ENCODE data around the gene TRPT1. TPM values are rescaled to one million over a fixed set of nuclear protein-coding genes. Genes with fewer than 3 reads are reported as not detected.

TRPT1 gene
- total RNA-seq, 1 experiment from 2014 or later, result 58.8 TPM

DNA sequence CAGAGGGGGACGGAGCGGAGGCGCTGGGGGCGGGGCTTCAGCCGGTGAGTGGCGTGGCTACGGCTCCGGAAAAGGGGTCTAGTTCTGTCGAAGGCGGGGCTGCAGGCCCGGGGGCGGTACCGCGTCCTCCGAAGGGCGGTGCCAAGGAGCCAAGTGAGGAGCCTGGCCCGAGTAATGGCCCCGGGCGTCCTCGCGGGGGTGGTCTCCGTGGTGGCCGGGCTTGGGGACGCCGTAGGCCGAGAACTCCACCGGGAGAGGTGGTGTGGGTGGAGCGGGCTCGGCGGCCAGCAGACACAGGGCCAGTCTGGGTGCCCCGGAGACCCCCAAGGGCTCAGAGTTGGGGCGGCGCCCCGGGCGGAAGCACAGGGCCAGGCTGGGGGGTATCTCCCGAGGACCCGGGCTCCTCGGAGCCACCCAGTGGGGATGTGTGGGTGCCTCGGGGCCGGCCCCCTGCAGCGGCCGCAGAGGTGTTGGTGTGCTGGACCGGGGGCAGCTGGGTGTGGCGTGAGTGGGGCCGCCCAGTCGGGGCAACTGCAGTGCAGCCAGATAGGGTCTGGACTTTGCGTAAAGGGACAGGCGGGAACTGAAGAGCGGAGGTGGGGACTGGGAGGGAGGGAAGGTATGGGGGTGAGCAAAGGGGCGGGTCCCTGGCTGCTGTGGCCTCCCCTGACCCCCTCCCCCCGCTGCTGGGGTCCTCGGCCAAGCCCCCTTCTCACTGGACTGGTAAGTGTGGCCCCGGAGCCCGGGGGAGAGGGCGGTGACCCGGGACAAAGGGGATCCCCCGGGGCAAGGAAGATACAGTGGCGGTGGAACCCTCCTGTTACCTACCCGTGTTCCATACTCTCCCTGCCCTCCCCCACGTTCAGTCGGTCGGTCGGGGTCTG lies 15.7 kb upstream of the TRPT1 start (continued):
- no peak; the same call in 1 of the 2 replicates for TF ChIP-seq ZNF263 (CRISPR knock-in tag; IDR thresholded peaks at IDR 0.05; ENCODE audit: low read depth)
- no peak for TF ChIP-seq TEAD4 (CRISPR knock-in tag; IDR thresholded peaks at IDR 0.05)
- TF ChIP-seq TEAD1 (CRISPR knock-in tag; IDR thresholded peaks at IDR 0.05), result no peak
- TF ChIP-seq, protein P1, sequence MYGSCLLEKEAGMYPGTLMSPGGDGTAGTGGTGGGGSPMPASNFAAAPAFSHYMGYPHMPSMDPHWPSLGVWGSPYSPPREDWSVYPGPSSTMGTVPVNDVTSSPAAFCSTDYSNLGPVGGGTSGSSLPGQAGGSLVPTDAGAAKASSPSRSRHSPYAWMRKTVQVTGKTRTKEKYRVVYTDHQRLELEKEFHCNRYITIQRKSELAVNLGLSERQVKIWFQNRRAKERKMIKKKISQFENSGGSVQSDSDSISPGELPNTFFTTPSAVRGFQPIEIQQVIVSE (CRISPR knock-in tag; IDR thresholded peaks at IDR 0.05; ENCODE audit: borderline replicate concordance), result no peak
- TF ChIP-seq, protein P2, sequence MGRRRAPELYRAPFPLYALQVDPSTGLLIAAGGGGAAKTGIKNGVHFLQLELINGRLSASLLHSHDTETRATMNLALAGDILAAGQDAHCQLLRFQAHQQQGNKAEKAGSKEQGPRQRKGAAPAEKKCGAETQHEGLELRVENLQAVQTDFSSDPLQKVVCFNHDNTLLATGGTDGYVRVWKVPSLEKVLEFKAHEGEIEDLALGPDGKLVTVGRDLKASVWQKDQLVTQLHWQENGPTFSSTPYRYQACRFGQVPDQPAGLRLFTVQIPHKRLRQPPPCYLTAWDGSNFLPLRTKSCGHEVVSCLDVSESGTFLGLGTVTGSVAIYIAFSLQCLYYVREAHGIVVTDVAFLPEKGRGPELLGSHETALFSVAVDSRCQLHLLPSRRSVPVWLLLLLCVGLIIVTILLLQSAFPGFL (CRISPR knock-in tag; IDR thresholded peaks at IDR 0.05; ENCODE audit: borderline replicate concordance), result no peak
- TF ChIP-seq RORB (CRISPR knock-in tag; IDR thresholded peaks at IDR 0.05), result no peak
- TF ChIP-seq GABPB1 (CRISPR knock-in tag; IDR thresholded peaks at IDR 0.05), result no peak
- TF ChIP-seq HMGA2 (CRISPR knock-in tag; IDR thresholded peaks at IDR 0.05), result no peak
- no peak for TF ChIP-seq TP53 (CRISPR knock-in tag; IDR thresholded peaks at IDR 0.05)
- TF ChIP-seq, protein P3, sequence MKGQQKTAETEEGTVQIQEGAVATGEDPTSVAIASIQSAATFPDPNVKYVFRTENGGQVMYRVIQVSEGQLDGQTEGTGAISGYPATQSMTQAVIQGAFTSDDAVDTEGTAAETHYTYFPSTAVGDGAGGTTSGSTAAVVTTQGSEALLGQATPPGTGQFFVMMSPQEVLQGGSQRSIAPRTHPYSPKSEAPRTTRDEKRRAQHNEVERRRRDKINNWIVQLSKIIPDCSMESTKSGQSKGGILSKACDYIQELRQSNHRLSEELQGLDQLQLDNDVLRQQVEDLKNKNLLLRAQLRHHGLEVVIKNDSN (CRISPR knock-in tag; IDR thresholded peaks at IDR 0.05), result no peak
- TF ChIP-seq, protein P4, sequence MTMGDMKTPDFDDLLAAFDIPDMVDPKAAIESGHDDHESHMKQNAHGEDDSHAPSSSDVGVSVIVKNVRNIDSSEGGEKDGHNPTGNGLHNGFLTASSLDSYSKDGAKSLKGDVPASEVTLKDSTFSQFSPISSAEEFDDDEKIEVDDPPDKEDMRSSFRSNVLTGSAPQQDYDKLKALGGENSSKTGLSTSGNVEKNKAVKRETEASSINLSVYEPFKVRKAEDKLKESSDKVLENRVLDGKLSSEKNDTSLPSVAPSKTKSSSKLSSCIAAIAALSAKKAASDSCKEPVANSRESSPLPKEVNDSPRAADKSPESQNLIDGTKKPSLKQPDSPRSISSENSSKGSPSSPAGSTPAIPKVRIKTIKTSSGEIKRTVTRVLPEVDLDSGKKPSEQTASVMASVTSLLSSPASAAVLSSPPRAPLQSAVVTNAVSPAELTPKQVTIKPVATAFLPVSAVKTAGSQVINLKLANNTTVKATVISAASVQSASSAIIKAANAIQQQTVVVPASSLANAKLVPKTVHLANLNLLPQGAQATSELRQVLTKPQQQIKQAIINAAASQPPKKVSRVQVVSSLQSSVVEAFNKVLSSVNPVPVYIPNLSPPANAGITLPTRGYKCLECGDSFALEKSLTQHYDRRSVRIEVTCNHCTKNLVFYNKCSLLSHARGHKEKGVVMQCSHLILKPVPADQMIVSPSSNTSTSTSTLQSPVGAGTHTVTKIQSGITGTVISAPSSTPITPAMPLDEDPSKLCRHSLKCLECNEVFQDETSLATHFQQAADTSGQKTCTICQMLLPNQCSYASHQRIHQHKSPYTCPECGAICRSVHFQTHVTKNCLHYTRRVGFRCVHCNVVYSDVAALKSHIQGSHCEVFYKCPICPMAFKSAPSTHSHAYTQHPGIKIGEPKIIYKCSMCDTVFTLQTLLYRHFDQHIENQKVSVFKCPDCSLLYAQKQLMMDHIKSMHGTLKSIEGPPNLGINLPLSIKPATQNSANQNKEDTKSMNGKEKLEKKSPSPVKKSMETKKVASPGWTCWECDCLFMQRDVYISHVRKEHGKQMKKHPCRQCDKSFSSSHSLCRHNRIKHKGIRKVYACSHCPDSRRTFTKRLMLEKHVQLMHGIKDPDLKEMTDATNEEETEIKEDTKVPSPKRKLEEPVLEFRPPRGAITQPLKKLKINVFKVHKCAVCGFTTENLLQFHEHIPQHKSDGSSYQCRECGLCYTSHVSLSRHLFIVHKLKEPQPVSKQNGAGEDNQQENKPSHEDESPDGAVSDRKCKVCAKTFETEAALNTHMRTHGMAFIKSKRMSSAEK (CRISPR knock-in tag; IDR thresholded peaks at IDR 0.05; ENCODE audit: borderline replicate concordance), result no peak
- TF ChIP-seq RELA (CRISPR knock-in tag; IDR thresholded peaks at IDR 0.05; ENCODE audit: borderline replicate concordance), result 0 out of 2 replicates have a peak, but pooled peaks have one; percentile 29
- no peak for TF ChIP-seq ZBTB21 (CRISPR knock-in tag; IDR thresholded peaks at IDR 0.05; ENCODE audit: borderline replicate concordance)
- TF ChIP-seq ZNF671 (CRISPR knock-in tag; IDR thresholded peaks at IDR 0.05), result no peak

DNA sequence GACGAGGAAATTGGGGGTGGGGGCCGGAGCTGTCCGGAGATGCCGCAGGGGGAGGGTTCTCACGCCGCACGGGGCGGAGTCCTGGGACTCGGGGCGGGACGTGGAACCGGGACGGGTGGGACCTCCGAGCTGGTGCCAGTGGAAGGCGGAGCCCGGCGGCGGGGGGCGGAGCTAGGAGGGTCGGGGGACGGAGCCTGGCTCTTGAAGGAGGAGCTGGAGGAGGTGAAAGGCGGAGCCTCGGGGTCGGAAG lies 15.2 kb upstream of the TRPT1 start:
- H3K9me3 Mint-ChIP-seq, result no peaks in the 10 kb centered on the region
- CTCF ChIA-PET, result interaction anchor here (0.6 to 3.8 kb wide), 14 partner anchors 10 to 322 kb away, joined by 3 to 50 read pairs (median 4); partner anchors contain the start of genes ESRRA, NUDT22, PLCB3 and PRDX5
- TF ChIP-seq ESRRA (CRISPR knock-in tag; IDR thresholded peaks at IDR 0.05; ENCODE audit: borderline replicate concordance) (no peak), ZNF263 (CRISPR knock-in tag; IDR thresholded peaks at IDR 0.05; ENCODE audit: low read depth) (no peak), MXD4 (CRISPR knock-in tag; IDR thresholded peaks at IDR 0.05; ENCODE audit: borderline replicate concordance) (no peak), MYBL2 (CRISPR knock-in tag; IDR thresholded peaks at IDR 0.05) (no peak), TEAD4 (CRISPR knock-in tag; IDR thresholded peaks at IDR 0.05) (no peak)
- TF ChIP-seq, protein P5, sequence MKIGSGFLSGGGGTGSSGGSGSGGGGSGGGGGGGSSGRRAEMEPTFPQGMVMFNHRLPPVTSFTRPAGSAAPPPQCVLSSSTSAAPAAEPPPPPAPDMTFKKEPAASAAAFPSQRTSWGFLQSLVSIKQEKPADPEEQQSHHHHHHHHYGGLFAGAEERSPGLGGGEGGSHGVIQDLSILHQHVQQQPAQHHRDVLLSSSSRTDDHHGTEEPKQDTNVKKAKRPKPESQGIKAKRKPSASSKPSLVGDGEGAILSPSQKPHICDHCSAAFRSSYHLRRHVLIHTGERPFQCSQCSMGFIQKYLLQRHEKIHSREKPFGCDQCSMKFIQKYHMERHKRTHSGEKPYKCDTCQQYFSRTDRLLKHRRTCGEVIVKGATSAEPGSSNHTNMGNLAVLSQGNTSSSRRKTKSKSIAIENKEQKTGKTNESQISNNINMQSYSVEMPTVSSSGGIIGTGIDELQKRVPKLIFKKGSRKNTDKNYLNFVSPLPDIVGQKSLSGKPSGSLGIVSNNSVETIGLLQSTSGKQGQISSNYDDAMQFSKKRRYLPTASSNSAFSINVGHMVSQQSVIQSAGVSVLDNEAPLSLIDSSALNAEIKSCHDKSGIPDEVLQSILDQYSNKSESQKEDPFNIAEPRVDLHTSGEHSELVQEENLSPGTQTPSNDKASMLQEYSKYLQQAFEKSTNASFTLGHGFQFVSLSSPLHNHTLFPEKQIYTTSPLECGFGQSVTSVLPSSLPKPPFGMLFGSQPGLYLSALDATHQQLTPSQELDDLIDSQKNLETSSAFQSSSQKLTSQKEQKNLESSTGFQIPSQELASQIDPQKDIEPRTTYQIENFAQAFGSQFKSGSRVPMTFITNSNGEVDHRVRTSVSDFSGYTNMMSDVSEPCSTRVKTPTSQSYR (CRISPR knock-in tag; IDR thresholded peaks at IDR 0.05), result no peak
- TF ChIP-seq, protein P6, sequence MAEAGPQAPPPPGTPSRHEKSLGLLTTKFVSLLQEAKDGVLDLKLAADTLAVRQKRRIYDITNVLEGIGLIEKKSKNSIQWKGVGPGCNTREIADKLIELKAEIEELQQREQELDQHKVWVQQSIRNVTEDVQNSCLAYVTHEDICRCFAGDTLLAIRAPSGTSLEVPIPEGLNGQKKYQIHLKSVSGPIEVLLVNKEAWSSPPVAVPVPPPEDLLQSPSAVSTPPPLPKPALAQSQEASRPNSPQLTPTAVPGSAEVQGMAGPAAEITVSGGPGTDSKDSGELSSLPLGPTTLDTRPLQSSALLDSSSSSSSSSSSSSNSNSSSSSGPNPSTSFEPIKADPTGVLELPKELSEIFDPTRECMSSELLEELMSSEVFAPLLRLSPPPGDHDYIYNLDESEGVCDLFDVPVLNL (CRISPR knock-in tag; IDR thresholded peaks at IDR 0.05; ENCODE audit: borderline replicate concordance, low read depth), result no peak
- DNase-seq (ENCODE audit: low spot score), result no peak
- H3K4me3 Mint-ChIP-seq, result peak overlapping the region; percentile 88
- peak; percentile 85 for ATAC-seq
- peak overlapping the region; percentile 100; the same call in 1 of the 2 replicates for H3K27ac Mint-ChIP-seq
- peaks cover 30% of the 10 kb centered on the region for H3K4me1 Mint-ChIP-seq
- H3K36me3 Mint-ChIP-seq, result peaks cover 12% of the 10 kb centered on the region
- POLR2A ChIA-PET, result interaction anchor here (0.5 to 1.5 kb wide), 11 partner anchors 9 to 89 kb away, joined by 3 to 9 read pairs (median 4); partner anchors contain the start of genes PLCB3, PRDX5, STIP1 and TRMT112
- no peaks in the 10 kb centered on the region for H3K27me3 Mint-ChIP-seq (ENCODE audit: low read depth)
